ENCODE measurements around the gene CALR3.
A peak's percentile ranks its signal among the peaks of the same experiment; 100 is the strongest.
"Not testable (repeated sequence)": the region's sequence is repeated elsewhere in the genome, so short reads cannot be mapped to it uniquely, and the experiment has no call there.

Gene CALR3

DNA sequence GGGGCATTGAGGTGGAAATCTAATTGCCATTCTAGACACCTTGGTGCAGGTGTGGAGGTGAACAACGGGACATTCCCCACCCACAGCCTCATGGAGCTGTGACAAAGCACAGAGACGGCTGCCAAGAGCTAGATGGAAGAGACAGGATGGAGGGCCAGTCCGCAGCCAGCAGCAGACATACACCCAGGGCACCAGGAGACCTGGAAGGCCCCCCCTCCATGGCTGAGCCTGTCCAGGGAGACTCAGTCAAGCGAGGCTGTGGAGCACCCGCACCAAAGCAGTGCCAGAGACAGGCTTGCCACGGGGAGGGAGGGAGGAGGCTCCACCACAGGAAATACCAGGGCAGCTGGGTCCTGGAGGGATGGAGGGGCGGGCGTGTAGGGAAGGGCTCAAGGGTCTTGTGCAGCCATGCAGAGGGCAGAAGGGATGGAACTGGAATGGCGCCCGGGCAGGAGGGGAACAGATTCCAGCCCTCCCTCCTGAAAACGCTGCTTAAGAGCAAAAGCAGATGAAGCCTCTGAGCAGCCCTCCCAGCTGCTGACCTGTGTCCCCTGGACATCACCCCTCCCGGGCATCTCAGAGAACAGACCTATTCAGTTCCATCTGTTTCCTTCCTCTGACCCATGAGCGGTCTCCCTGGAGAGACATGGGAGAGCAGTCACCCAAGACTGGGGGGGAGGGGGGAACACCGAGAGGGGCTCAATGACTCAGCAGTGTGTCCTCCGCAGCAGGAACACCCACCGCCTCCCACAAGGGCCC is 38.6 kb downstream of the CALR3 start:
- DNase-seq (ENCODE audit: low spot score), result peak; percentile 61

GRCh38 chr19:16456652-16457194 is 39.2 kb downstream of the CALR3 start:
- no peak for DNase-seq (ENCODE audit: low spot score)

GRCh38 chr19:16455489-16455888 is 40.5 kb downstream of the CALR3 start:
- no peak for DNase-seq (ENCODE audit: low spot score)

GRCh38 chr19:16454351-16454918 is 41.5 kb downstream of the CALR3 start:
- DNase-seq (ENCODE audit: low spot score), result no peak

DNA sequence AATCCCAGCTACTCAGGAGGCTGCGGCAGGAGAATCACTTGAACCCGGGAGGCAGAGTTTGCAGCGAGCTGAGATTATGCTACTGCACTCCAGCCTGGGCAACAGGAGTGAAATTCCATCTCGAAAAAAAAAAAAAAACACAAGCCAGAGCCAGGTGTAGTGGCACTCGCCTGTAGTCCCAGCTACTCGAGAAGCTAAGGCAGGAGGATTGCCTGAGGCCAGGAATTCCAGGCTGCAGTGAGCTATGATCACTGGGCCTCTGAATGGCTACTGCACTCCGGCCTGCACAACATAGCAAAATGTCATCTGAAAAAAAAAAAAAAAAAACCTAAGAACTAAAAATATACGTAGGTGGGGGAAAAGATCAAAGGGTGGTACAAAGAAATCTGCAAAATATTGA is 43.6 kb downstream of the CALR3 start:
- DNase-seq (ENCODE audit: low spot score), result no peak

DNA sequence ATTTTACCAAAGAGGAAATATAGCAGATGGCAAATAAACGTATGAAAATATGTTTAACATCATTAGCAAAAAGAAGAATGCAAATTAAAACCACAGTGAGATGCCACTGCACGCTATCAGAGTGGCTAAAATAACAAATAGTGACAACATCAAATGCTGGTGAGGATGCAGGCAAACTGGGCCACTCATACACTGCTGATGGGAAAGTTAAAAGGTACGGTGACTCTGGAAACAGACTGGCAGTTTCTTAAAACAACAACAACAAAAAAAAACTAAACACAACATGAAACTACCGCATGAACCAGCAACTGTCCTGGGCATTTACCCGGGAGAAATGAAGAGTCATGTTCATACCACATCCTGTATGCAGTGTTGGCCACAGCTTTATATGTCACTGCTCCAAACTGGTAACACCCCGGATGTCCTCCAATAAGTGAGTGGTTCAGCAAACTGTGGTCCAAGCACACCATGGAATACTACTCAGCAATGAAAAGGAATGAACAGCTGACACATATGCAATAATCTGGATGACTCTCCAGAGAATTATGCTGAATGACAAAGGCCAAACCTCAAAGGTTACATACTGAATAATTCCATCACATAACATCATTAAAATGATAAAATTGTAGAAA is 46.5 kb downstream of the CALR3 start:
- no peak for DNase-seq (ENCODE audit: low spot score)

GRCh38 chr19:16448872-16449271 is 47.1 kb downstream of the CALR3 start:
- DNase-seq (ENCODE audit: low spot score), result not testable (repeated sequence)

DNA sequence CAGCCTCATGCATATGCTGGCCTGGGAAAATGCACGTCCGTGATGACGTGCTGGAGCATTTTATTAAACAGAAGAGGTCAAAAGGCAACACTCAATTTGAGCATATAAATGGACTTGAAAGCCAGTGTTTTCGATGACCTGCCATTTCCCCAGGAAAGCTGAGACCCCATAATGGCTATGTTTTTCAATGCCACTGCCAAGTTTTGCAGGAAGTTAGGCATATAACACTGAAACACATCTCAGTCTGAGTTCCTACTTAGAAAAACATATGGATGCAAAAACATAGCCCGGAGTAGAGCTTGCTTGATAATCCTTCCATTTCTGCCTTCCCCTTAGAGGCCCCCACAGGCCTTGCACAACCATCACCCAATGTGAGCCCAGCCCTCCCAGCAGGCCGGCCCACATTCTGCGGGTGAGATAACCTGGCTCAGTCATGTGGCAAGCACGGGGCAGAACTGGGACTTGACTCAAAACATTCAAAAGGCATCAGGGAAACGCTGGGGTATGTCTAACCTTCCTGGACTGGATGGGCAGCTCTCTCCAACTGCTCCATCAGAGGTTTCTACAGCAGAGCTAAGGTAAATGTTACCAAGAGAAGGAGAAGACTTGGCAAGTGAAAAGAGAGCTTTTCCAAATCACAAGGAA is 49.1 kb downstream of the CALR3 start:
- no peak for DNase-seq (ENCODE audit: low spot score)

GRCh38 chr19:16446108-16446723 is 49.8 kb downstream of the CALR3 start:
- no peak for DNase-seq (ENCODE audit: low spot score)

GRCh38 chr19:16445238-16446107 is 50.5 kb downstream of the CALR3 start:
- no peak for DNase-seq (ENCODE audit: low spot score)

- DNase-seq (ENCODE audit: low spot score), result no peak
Observed at GRCh38 chr19:16444269-16444600, 51.7 kb downstream of the CALR3 start.

- no peak for DNase-seq (ENCODE audit: low spot score)
Observed at GRCh38 chr19:16442386-16443276, 53.3 kb downstream of the CALR3 start.

- DNase-seq (ENCODE audit: low spot score), result no peak
Observed at GRCh38 chr19:16441661-16442162, 54.3 kb downstream of the CALR3 start.

- DNase-seq (ENCODE audit: low spot score), result no peak
Observed at GRCh38 chr19:16436780-16437332, 59.1 kb downstream of the CALR3 start.

DNA sequence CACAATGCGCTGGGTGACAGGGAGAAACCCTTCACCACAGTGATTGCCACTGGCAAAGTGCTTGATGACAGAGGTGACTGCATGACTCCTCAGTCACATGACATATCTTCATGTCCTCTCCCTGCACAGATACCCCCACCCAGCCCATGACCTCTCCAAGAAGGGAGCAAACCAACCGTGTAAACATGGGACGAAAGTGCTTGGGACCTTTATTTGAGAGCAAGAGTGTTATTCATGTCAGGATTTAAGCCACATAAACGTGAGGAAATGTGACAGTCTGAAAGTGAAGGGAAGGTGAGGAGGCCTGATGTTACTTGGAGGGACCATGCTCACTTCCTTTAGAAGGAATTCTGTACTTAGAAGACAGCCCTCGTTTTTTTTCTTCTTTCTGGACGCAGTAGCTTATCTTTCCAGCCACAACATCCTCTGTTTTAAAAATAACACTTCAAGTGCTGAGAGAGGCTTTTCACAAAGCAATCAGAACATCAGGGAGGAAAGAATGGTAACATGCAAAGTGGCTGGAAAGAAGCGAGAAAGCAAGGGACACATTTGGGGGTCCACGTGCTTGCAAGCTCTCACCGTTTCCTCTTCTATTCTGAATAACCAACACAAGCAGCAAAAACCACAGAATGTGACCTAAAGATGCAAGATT is 59.8 kb downstream of the CALR3 start:
- no peak for DNase-seq (ENCODE audit: low spot score)

GRCh38 chr19:16435238-16435917 is 60.6 kb downstream of the CALR3 start:
- no peak for DNase-seq (ENCODE audit: low spot score)

GRCh38 chr19:16433986-16434385 is 62.0 kb downstream of the CALR3 start:
- no peak for DNase-seq (ENCODE audit: low spot score)

- DNase-seq (ENCODE audit: low spot score), result no peak
Observed at GRCh38 chr19:16429759-16430091, 66.2 kb downstream of the CALR3 start.

Measured in cerebellar cortex (tissue), 1 donor.